ENCODE measurements around the gene SLC30A4. TPM values are rescaled to one million over a fixed set of nuclear protein-coding genes. Genes with fewer than 3 reads are reported as not detected.

The SLC30A4 gene
- total RNA-seq, 2 donors from 2014 or later = 0.53 to 1.2 TPM

DNA sequence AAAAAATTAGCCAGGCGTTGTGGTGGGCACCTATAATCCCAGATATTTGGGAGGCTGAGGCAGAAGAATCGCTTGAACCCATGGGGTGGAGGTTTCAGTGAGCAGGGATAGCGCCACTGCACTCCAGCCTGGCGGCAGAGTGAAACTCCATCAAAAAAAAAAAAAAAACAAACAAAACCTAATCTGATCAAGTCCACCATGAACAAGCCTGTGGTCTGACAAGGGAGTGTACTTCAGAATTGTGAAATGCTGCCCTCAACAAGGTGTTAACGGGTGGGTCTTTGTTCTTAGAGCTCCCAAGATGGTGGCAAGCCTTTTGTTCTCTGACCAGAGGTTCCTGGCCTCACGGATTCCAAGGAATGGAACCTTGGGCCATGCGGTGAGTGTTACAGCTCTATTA lies 24.2 kb upstream of the SLC30A4 start:
- TF ChIP-seq, protein P1, sequence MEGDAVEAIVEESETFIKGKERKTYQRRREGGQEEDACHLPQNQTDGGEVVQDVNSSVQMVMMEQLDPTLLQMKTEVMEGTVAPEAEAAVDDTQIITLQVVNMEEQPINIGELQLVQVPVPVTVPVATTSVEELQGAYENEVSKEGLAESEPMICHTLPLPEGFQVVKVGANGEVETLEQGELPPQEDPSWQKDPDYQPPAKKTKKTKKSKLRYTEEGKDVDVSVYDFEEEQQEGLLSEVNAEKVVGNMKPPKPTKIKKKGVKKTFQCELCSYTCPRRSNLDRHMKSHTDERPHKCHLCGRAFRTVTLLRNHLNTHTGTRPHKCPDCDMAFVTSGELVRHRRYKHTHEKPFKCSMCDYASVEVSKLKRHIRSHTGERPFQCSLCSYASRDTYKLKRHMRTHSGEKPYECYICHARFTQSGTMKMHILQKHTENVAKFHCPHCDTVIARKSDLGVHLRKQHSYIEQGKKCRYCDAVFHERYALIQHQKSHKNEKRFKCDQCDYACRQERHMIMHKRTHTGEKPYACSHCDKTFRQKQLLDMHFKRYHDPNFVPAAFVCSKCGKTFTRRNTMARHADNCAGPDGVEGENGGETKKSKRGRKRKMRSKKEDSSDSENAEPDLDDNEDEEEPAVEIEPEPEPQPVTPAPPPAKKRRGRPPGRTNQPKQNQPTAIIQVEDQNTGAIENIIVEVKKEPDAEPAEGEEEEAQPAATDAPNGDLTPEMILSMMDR (conservative IDR thresholded peaks at IDR 0.05) = no peak
- peaks cover 2% of the 10 kb centered on the region for H3K4me1 Mint-ChIP-seq
- H3K4me3 Mint-ChIP-seq = no peak overlapping the region
- H3K9me3 ChIP-seq (ENCODE audit: control insufficient read depth, low read length) = no peaks in the 10 kb centered on the region
- no peaks in the 10 kb centered on the region for H3K4me1 ChIP-seq (ENCODE audit: control insufficient read depth, insufficient read depth, low read length)
- H3K9me3 Mint-ChIP-seq = no peaks in the 10 kb centered on the region
- H3K27ac ChIP-seq (ENCODE audit: low read depth, low read length) = no peak overlapping the region
- 90 to 95% methylated on average over 5 to 7 of the region's 7 CpGs for WGBS, 2 experiments (ENCODE audit: insufficient coverage in 1 of 2, insufficient read length in 1 of 2)
- no peak overlapping the region for H3K27ac Mint-ChIP-seq
- no peak for DNase-seq
- H3K9ac ChIP-seq (ENCODE audit: extremely low read depth, low read length, poor library complexity, severe bottlenecking) = no peak overlapping the region
- H3K4me3 ChIP-seq (ENCODE audit: low read length) = no peak overlapping the region
- H3K36me3 ChIP-seq (ENCODE audit: control insufficient read depth, insufficient read depth, low read length) = no peaks in the 10 kb centered on the region
- H3K36me3 Mint-ChIP-seq (ENCODE audit: low read depth) = no peaks in the 10 kb centered on the region
- H3K27me3 ChIP-seq (ENCODE audit: control insufficient read depth, insufficient read depth, low read length, poor library complexity, severe bottlenecking) = no peaks in the 10 kb centered on the region
- H3K27me3 Mint-ChIP-seq (ENCODE audit: insufficient read depth) = peaks cover 21% of the 10 kb centered on the region

DNA sequence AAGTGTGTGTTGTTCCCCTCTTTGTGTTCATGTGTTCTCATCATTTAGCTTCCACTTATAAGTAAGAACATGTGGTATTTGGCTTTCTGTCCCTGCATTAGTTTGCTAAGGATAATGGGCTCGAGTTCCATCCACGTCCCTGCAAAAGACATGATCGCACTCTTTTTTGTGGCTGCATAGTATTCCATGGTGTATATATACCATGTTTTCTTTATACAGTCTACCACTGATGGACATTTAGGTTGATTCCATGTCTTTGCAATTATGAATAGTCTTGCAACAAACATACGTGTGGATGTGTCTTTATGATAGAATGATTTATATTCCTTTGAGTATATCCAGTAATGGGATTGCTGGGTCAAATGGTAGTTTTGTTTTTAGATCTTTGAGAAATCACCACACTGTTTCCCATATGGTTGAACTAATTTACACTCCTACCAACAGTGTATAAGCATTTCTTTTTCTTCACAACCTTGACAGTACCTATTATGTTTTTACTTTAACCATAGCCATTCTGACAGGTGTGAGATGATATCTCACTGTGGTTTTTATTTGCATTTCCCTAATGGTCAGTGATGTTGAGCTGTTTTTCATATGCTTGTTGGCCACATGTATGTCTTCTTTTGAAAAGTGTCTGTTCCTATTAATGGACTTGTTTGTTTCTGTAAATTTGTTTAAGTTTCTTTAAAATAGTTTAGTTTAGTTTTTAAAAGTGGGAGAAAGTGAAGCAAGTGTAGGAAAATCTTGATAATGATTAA lies 21.9 kb upstream of the SLC30A4 start:
- H3K4me1 ChIP-seq (ENCODE audit: control insufficient read depth, insufficient read depth, low read length) = no peaks in the 10 kb centered on the region
- H3K27me3 Mint-ChIP-seq (ENCODE audit: insufficient read depth) = peaks cover 24% of the 10 kb centered on the region
- H3K27ac ChIP-seq (ENCODE audit: low read depth, low read length) = no peak overlapping the region
- no peak overlapping the region for H3K4me3 ChIP-seq (ENCODE audit: low read length)
- H3K9ac ChIP-seq (ENCODE audit: extremely low read depth, low read length, poor library complexity, severe bottlenecking) = no peak overlapping the region
- DNase-seq = no peak
- H3K27ac Mint-ChIP-seq = no peak overlapping the region
- H3K4me1 Mint-ChIP-seq = peaks cover 2% of the 10 kb centered on the region
- no peaks in the 10 kb centered on the region for H3K9me3 ChIP-seq (ENCODE audit: control insufficient read depth, low read length)
- H3K27me3 ChIP-seq (ENCODE audit: control insufficient read depth, insufficient read depth, low read length, poor library complexity, severe bottlenecking) = no peaks in the 10 kb centered on the region
- 89 to 97% methylated on average over 3 to 4 of the region's 4 CpGs for WGBS, 2 experiments (ENCODE audit: insufficient coverage in 1 of 2, insufficient read length in 1 of 2)
- TF ChIP-seq, protein P1 (conservative IDR thresholded peaks at IDR 0.05) = no peak
- no peaks in the 10 kb centered on the region for H3K9me3 Mint-ChIP-seq
- no peak overlapping the region for H3K4me3 Mint-ChIP-seq
- H3K36me3 Mint-ChIP-seq (ENCODE audit: low read depth) = no peaks in the 10 kb centered on the region
- H3K36me3 ChIP-seq (ENCODE audit: control insufficient read depth, insufficient read depth, low read length) = no peaks in the 10 kb centered on the region

DNA sequence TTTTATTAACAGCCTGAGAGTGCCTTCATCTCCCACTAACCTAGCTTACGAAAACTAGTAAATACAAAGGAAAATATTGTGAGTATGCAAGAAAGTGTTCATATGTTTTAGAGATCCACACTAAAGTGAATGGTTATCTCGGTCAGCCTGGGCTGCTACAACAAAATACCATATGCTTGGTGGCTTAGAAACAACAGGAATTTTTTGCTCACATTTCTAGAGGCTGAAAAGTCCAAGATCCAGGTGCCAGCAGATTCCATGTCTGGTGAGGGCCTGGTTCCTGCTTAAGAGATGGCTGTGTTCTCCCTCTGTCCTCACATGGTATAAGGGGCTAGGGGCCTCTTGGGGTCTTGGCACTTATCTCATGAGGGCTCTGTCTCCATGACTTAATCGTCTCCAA lies 20.5 kb upstream of the SLC30A4 start:
- Histone ChIP-seq H3K27ac (ENCODE audit: low read depth, low read length) (no peak overlapping the region), H3K27me3 (ENCODE audit: control insufficient read depth, insufficient read depth, low read length, poor library complexity, severe bottlenecking) (no peaks in the 10 kb centered on the region), H3K4me3 (ENCODE audit: low read length) (no peak overlapping the region), H3K9me3 (ENCODE audit: control insufficient read depth, low read length) (no peaks in the 10 kb centered on the region), H3K4me1 (ENCODE audit: control insufficient read depth, insufficient read depth, low read length) (no peaks in the 10 kb centered on the region), H3K36me3 (ENCODE audit: control insufficient read depth, insufficient read depth, low read length) (no peaks in the 10 kb centered on the region), H3K9ac (ENCODE audit: extremely low read depth, low read length, poor library complexity, severe bottlenecking) (no peak overlapping the region)
- 82 to 98% methylated on average over 2 of the region's 3 CpGs for WGBS, 2 experiments (ENCODE audit: insufficient coverage in 1 of 2, insufficient read length in 1 of 2)
- H3K27me3 Mint-ChIP-seq (ENCODE audit: insufficient read depth) = peaks cover 11% of the 10 kb centered on the region
- no peak overlapping the region for H3K4me3 Mint-ChIP-seq
- no peaks in the 10 kb centered on the region for H3K36me3 Mint-ChIP-seq (ENCODE audit: low read depth)
- TF ChIP-seq, protein P1 (conservative IDR thresholded peaks at IDR 0.05) = no peak
- peaks cover 2% of the 10 kb centered on the region for H3K4me1 Mint-ChIP-seq
- no peaks in the 10 kb centered on the region for H3K9me3 Mint-ChIP-seq
- no peak for DNase-seq
- no peak overlapping the region for H3K27ac Mint-ChIP-seq
